Erythroblast (primary cell): ENCODE measurements around the gene TMEM30B.

Experiments used
- GATA1 ChIP-seq: IDR thresholded peaks from 2 replicates; pipeline ENCODE4 v1.6.1; 2011; ENCODE audit warnings: low read depth, mild to moderate bottlenecking, control low read depth, low read length, moderate library complexity
- POLR2A ChIP-seq: IDR thresholded peaks from 2 replicates; pipeline ENCODE4 v1.6.1; 2011; ENCODE audit warnings: mild to moderate bottlenecking, low read length

DNA sequence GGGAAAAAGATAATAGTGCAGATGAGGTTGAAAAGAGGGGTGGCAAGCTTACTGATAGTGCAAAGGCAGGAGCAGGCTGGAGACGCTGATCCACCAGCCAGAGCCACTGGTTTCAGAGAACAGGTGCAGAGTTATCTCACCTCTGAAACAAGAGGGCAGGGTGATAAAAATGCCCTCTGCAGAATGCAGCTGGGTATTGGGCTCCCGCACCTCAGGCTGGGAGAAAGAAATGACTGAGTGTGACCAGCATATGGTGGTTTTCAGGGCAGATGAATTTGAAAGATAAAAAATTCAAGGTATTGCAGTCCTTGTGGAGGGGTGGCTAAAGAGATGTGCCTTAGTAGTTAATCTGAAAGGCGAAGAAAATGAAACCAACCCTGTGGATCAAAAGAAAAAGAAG, 2.9 kb upstream of the TMEM30B start:
- TF ChIP-seq POLR2A = no peak
- no peak for TF ChIP-seq GATA1
